ENCODE data around the gene SYTL1. TPM values are rescaled to one million over a fixed set of nuclear protein-coding genes. Genes with fewer than 3 reads are reported as not detected.
"Not testable (repeated sequence)": the region's sequence is repeated elsewhere in the genome, so short reads cannot be mapped to it uniquely, and the experiment has no call there.

The SYTL1 gene
- total RNA-seq, 2 experiments from 2014 or later, result 81.7 to 117 TPM

DNA sequence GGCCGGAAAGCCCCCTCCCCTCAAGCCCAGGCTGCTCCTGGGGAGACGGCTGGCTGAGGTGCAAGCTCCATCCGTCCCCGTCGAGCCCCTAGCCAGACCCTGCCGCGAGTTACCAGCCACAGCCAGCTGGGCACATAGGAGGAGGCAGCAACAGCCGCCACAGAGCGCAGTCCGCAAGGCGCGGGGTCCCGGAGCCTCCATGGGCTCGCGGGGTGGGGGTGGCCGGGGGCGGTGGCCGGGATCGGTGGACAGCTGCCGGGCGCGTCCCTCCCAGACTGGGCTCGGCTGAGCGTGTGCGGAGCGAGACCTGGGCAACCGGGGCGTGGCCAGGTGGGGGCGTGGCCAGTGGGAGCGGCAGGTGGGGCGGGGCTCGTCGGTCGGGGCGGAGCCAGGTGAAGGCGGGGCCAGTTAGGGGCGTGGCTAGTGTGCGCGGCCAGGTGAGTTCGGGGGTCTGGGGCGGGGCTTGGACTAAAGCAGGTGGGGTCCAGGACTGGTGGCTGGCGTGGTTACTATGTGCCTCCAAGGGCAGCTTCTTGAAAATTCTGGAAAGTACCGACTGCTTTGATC is 41.3 kb downstream of the SYTL1 start, which contains the start of gene CD164L2:
CD164L2 (minus strand) TSS at position 295 of the 567 bp plus-strand sequence; CDS start at position 201, 94 bp downstream.
- Histone ChIP-seq H3K36me3 (ENCODE audit: insufficient read depth, low read length) (no peaks in the 10 kb centered on the region), H3K9me3 (ENCODE audit: low read length) (no peaks in the 10 kb centered on the region), H2AFZ (ENCODE audit: low read length) (no peak within 1 kb of the TSS), H4K20me1 (ENCODE audit: insufficient read depth, low read length) (no peaks in the 10 kb centered on the region), H3K4me3 (ENCODE audit: low read depth, low read length, poor library complexity, severe bottlenecking) (no peak within 1 kb of the TSS), H3K4me2 (ENCODE audit: low read length) (no peak within 1 kb of the TSS), H3K9me2 (ENCODE audit: insufficient read depth, low read length) (no peaks in the 10 kb centered on the region), H3K27ac (ENCODE audit: low read depth, low read length, poor library complexity, severe bottlenecking) (no peak within 1 kb of the TSS), H3K79me2 (ENCODE audit: insufficient read depth, low read depth, low read length) (no peaks in the 10 kb centered on the region), H3K4me1 (ENCODE audit: insufficient read depth, low read length, poor library complexity, severe bottlenecking) (no peaks in the 10 kb centered on the region)
- no peak for TF ChIP-seq EZH2phosphoT487 (IDR thresholded peaks at IDR 0.05; ENCODE audit: borderline replicate concordance, low read depth, low read length)
- TF ChIP-seq CTCF (conservative IDR thresholded peaks at IDR 0.05; ENCODE audit: low read length), result no peak
- no TSS peak for BruUV-seq (replicated peaks)
- POLR2A ChIA-PET, result no interaction called here
- DNase-seq (ENCODE audit: low spot score), result no peak
- intact Hi-C loops (cut with micrococcal nuclease; ENCODE audit: unreplicated experiment), result no loop called here
- CTCF ChIA-PET (ENCODE audit: unreplicated experiment), result no interaction called here

DNA sequence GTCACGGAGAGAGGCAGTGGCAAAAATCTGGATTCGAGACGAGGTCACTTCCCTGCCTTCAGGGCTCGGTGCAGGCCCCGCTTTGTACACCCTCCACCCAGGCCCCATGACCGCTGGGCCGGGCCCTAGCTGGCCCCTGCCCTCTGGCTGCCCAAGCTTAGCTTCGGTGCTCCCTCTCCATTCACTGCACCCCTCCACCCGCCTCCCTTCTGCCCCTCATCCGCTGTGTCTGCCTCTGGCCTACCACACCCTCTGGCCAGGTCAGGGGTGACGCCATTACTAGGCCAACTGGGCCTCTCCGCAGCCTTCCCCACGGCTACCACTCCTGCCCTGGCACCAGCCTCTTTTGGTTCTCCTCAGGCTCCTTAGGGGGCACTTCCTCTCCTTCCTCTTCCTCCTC is 41.8 kb downstream of the SYTL1 start:
- no peak overlapping the region for H3K4me3 ChIP-seq (ENCODE audit: low read depth, low read length, poor library complexity, severe bottlenecking)
- no peak overlapping the region for H3K4me2 ChIP-seq (ENCODE audit: low read length)
- H3K9me3 ChIP-seq (ENCODE audit: low read length), result no peaks in the 10 kb centered on the region
- no peak for TF ChIP-seq EZH2phosphoT487 (IDR thresholded peaks at IDR 0.05; ENCODE audit: borderline replicate concordance, low read depth, low read length)
- no peak for TF ChIP-seq CTCF (conservative IDR thresholded peaks at IDR 0.05; ENCODE audit: low read length)
- no peaks in the 10 kb centered on the region for H3K36me3 ChIP-seq (ENCODE audit: insufficient read depth, low read length)
- no peaks in the 10 kb centered on the region for H4K20me1 ChIP-seq (ENCODE audit: insufficient read depth, low read length)
- no TSS peak for BruUV-seq (replicated peaks)
- DNase-seq (ENCODE audit: low spot score), result no peak
- H3K9me2 ChIP-seq (ENCODE audit: insufficient read depth, low read length), result no peaks in the 10 kb centered on the region
- no peaks in the 10 kb centered on the region for H3K4me1 ChIP-seq (ENCODE audit: insufficient read depth, low read length, poor library complexity, severe bottlenecking)
- no peak overlapping the region for H2AFZ ChIP-seq (ENCODE audit: low read length)
- POLR2A ChIA-PET, result interaction anchor here (0.5 to 0.6 kb wide), 2 partner anchors 62 to 83 kb away, joined by 4 read pairs; no protein-coding TSS in a partner anchor
- CTCF ChIA-PET (ENCODE audit: unreplicated experiment), result no interaction called here
- intact Hi-C loops (cut with micrococcal nuclease; ENCODE audit: unreplicated experiment), result no loop called here
- H3K27ac ChIP-seq (ENCODE audit: low read depth, low read length, poor library complexity, severe bottlenecking), result no peak overlapping the region
- H3K79me2 ChIP-seq (ENCODE audit: insufficient read depth, low read depth, low read length), result no peaks in the 10 kb centered on the region

- DNase-seq (ENCODE audit: low spot score); POLR2A ChIA-PET: not testable (repeated sequence)
Measured at GRCh38 chr1:27384797-27385196, 43.0 kb downstream of the SYTL1 start.

More at GRCh38 chr1:27384797-27385196, 43.0 kb downstream of the SYTL1 start:
- intact Hi-C loops (cut with micrococcal nuclease; ENCODE audit: unreplicated experiment); H3K4me1 ChIP-seq (ENCODE audit: insufficient read depth, low read length, poor library complexity, severe bottlenecking); H3K79me2 ChIP-seq (ENCODE audit: insufficient read depth, low read depth, low read length); H2AFZ ChIP-seq (ENCODE audit: low read length); H3K9me3 ChIP-seq (ENCODE audit: low read length); H4K20me1 ChIP-seq (ENCODE audit: insufficient read depth, low read length); H3K4me2 ChIP-seq (ENCODE audit: low read length); H3K4me3 ChIP-seq (ENCODE audit: low read depth, low read length, poor library complexity, severe bottlenecking); H3K36me3 ChIP-seq (ENCODE audit: insufficient read depth, low read length); CTCF ChIA-PET (ENCODE audit: unreplicated experiment); H3K9me2 ChIP-seq (ENCODE audit: insufficient read depth, low read length); H3K27ac ChIP-seq (ENCODE audit: low read depth, low read length, poor library complexity, severe bottlenecking); BruUV-seq (replicated peaks): not testable (repeated sequence)

Data from OCI-LY7 (cell line).